C4-2B (cell line): ENCODE data around the gene MAPKBP1.
A peak's percentile ranks its signal among the peaks of the same experiment; 100 is the strongest.

Experiments used
- H3K27ac ChIP-seq: fragments of 450-650 bp; 2 replicates; pipeline ENCODE4 v1.5.1; 2017
- ZFX ChIP-seq: fragments of 450-650 bp; IDR thresholded peaks from 2 replicates; pipeline ENCODE4 v1.6.1; 2017
- TF ChIP-seq, protein P1 (sequence below): fragments of 450-650 bp; conservative IDR thresholded peaks from 2 replicates; pipeline ENCODE4 v1.5.1; 2017; ENCODE audit warnings: mild to moderate bottlenecking

Gene MAPKBP1

GRCh38 chr15:41872166-41872747 lies 98.0 kb downstream of the MAPKBP1 start:
- TF ChIP-seq, protein P1, sequence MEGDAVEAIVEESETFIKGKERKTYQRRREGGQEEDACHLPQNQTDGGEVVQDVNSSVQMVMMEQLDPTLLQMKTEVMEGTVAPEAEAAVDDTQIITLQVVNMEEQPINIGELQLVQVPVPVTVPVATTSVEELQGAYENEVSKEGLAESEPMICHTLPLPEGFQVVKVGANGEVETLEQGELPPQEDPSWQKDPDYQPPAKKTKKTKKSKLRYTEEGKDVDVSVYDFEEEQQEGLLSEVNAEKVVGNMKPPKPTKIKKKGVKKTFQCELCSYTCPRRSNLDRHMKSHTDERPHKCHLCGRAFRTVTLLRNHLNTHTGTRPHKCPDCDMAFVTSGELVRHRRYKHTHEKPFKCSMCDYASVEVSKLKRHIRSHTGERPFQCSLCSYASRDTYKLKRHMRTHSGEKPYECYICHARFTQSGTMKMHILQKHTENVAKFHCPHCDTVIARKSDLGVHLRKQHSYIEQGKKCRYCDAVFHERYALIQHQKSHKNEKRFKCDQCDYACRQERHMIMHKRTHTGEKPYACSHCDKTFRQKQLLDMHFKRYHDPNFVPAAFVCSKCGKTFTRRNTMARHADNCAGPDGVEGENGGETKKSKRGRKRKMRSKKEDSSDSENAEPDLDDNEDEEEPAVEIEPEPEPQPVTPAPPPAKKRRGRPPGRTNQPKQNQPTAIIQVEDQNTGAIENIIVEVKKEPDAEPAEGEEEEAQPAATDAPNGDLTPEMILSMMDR: no peak
- no peak for TF ChIP-seq ZFX
- H3K27ac ChIP-seq: no peak overlapping the region

DNA sequence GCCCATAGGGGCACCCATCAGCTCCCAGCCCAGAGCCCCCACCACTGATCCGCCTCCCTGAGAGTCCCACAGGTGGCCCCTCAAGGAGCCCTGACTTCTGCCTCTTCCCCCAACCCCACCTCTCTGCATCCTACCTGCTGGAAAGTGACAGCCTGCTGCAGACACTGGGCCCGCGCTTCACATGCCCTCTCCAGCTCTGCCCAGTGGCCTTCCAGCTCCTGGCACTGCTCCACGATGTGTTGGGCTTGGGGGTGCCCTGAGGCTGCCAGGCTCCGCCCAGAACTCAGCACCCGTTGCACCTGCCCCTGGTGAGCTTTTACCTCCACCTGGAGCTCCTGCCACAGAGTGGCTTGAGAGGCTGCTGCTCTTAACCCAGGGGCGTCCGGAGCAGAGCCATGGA lies 99.4 kb downstream of the MAPKBP1 start:
- no peak for TF ChIP-seq ZFX
- TF ChIP-seq, protein P1: no peak
- no peak overlapping the region for H3K27ac ChIP-seq

DNA sequence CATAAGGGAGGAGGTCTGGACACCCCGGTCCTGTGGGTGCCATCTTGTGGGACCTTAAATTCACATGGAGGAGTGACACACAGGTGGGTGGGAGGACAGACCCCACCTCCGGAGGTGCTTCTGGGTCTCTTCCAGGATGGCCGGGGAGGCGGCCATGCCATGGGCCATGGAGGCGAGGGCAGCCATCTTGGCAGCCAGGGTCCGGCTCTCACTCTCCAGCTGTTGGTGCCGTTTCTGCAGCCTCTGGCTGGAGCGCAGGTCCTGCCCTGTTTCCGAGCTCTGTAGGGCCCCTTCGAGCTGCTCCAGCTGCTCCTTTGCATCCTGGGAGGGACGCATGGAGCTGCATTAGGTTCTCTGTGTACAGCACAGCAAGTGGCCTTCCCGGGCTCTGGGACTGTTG lies 100.5 kb downstream of the MAPKBP1 start:
- no peak for TF ChIP-seq ZFX
- TF ChIP-seq, protein P1: no peak
- no peak overlapping the region for H3K27ac ChIP-seq

GRCh38 chr15:41876007-41876406 lies 101.7 kb downstream of the MAPKBP1 start:
- TF ChIP-seq ZFX: no peak
- TF ChIP-seq, protein P1: no peak
- peak overlapping the region; percentile 82; the same call in 1 of the 2 replicates for H3K27ac ChIP-seq

GRCh38 chr15:41876689-41877088 lies 102.4 kb downstream of the MAPKBP1 start:
- no peak for TF ChIP-seq ZFX
- TF ChIP-seq, protein P1: no peak
- peak overlapping the region; percentile 82 for H3K27ac ChIP-seq
